CD4-positive, alpha-beta T cell treated with Interleukin-21 for 1 hour (primary cell): ENCODE results near the gene PRPF8.
"Not testable (repeated sequence)": the region's sequence is repeated elsewhere in the genome, so short reads cannot be mapped to it uniquely, and the experiment has no call there.

Experiments used
- DNase-seq: peaks from one replicate; pipeline ENCODE4 v3.0.0-alpha.2; 2020

The PRPF8 gene

DNA sequence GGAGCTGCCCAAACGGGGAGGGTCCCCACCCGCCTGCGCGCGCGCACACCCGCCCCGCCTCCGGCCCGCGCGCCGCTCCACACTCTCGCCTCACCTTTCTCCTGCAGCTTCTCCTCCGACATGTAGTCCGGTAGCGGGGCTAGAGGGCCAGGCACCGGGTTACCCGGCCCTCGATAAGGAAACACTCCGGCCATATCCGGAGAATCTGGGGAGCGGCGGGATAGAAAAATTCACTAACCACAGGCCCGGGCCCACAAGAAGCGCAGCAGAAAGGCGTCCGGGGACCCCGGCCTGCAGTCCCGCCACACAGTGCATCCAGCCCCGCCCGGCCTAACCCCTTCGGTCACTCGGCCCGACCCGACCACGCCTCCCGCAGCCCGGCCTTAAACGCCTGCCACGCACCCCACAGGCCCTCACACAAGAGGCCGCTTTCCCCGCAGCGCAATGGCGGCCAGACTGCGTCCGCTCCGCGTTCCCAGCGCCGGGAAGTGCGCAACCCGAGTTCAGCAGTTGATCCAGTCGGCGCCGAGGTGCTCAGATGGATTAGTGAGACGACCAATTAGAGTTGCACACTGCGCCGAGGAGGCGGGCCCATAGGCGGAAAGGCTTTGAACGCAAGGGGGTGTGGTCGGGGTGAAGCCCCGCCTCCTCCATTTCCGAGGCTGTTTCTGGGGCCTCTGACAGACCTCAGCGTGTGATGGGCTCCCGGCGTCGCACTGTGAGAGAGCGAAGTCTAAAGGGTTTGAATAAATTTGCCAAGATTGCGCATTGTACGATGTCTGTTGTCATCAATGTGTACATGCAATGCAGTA lies at the start of gene PRPF8:
Gene PRPF8, minus strand, starts transcription at position 490 of the 812 bp plus-strand sequence. Its CDS starts 296 bp downstream, at position 194.
- peak; percentile 99 for DNase-seq

DNA sequence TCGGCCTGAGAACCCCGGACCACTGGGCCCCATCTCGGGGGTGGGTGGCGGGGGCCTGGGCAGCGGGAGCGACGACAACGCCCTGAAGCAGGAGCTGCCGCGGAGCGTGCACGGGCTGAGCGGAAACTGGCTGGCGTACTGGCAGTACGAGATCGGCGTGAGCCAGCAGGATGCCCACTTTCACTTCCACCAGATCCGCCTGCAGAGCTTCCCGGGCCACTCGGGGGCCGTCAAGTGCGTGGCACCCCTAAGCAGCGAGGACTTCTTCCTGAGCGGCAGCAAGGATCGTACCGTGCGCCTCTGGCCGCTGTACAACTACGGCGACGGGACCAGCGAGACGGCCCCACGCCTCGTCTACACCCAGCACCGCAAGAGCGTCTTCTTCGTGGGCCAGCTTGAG lies 49.1 kb upstream of the PRPF8 start:
- no peak for DNase-seq

DNA sequence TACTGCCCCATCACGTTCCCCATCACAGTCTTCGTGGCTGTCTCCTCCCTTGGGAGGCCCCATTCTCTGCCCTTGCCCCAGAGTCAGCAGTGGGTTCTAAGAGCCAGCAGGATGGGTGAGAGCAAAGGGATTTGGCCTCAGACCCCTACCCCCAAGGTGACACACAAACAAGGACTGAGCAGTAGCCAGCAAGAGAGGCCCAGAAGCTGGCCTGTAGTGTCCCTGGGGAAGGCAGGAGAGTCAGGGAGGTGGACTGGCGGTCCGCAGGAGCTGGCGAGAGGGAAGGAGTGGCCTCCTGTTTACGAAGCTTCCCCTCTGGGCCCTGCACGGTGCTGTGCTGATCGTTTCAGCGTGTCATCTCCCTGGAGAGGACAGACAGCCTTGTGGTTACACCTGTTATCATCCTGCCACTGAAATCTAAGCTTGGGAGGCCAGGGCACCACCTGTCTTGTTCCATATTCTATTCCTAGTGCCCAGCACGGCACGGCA lies 48.2 kb upstream of the PRPF8 start:
- DNase-seq, result no peak

DNA sequence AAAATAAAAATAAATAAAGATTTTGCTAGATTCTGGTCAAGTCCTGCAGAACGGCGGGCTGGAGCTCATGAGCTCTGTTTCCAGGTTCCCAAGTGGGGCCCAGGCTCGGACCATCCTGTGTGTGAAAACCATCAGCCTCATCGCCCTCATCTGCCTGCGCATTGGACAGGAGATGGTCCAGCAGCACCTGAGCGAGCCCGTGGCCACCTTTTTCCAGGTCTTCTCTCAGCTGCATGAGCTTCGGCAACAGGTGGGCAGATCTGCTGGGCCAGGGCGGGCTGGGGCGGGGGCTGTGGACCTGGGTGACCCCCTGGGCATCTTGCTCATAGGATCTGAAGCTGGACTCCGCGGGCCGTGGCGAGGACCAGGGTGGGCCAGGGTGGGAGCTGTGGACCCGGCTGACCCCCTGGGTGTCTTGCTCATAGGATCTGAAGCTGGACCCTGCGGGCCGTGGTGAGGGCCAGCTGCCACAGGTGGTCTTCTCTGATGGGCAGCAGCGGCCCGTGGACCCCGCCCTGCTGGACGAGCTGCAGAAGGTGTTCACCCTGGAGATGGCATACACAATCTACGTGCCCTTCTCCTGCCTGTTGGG lies 47.7 kb upstream of the PRPF8 start:
- no peak for DNase-seq

DNA sequence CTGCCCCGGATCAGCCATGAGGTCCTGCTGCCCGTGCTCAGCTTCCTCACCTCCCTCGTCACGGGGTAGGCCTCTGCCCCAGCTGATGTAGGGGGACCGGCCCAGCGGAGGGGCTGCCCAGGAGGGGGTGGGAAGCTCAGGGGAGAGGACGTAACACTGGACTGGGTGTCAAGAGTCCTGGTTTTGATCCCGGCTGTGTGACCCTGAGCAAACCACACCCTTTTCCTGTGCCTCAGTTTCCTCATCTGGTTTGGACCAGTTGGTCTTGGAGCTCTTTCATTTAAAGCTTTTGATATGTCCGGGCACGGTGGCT lies 46.5 kb upstream of the PRPF8 start:
- DNase-seq, result no peak

DNA sequence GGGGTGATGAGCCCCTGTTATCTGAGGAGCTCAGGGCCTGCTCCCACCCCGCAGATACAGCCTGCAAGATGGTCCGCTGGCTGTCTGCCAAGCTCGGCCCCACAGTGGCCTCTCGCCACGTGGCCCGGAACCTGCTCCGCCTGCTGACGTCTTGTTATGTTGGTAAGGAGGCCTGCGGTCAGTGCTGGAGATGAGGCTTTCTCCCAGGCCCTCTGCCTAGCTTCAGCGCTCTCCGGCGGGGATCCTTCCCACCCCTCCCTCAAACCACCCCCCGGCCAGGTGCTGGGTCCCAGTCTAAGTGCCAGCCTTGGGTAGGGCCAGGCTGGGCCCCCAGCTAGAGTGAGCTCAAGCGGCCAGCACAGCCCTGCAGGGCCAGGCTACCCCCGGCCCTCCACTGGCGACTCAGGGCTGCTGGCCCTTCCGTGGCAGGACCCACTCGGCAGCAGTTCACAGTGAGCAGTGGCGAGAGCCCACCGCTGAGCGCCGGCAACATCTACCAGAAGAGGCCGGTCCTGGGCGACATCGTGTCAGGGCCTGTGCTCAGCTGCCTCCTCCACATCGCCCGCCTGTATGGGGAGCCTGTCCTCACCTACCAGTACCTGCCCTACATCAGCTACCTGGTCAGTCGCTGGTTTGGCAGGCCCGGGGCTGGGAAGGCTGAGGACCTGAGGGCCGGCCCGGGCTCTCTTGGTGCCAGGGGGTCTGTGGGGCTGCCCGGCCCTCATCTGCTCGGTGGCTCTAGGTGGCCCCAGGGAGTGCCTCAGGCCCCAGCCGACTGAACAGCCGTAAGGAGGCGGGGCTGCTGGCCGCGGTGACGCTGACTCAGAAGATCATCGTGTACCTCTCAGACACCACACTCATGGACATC lies 45.9 kb upstream of the PRPF8 start:
- DNase-seq, result no peak

DNA sequence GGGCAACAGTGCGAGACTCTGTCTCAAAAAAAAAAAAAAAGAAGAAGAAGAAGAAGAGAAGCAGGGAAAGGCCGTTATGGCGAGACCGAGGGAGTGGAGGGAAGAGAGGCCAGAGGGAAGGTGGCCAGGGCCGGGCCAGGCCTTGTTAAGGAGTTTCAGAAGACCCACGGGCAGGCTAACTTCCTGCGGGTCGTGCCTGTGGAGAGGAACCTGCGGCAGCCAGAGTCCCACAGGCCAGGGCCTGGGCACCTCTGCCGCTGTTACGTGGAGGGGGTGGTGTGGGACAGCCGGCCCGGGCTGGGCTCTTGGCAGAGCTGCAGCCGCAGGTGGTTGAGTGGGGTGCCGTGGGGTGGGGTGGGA lies 45.3 kb upstream of the PRPF8 start:
- no peak for DNase-seq

DNA sequence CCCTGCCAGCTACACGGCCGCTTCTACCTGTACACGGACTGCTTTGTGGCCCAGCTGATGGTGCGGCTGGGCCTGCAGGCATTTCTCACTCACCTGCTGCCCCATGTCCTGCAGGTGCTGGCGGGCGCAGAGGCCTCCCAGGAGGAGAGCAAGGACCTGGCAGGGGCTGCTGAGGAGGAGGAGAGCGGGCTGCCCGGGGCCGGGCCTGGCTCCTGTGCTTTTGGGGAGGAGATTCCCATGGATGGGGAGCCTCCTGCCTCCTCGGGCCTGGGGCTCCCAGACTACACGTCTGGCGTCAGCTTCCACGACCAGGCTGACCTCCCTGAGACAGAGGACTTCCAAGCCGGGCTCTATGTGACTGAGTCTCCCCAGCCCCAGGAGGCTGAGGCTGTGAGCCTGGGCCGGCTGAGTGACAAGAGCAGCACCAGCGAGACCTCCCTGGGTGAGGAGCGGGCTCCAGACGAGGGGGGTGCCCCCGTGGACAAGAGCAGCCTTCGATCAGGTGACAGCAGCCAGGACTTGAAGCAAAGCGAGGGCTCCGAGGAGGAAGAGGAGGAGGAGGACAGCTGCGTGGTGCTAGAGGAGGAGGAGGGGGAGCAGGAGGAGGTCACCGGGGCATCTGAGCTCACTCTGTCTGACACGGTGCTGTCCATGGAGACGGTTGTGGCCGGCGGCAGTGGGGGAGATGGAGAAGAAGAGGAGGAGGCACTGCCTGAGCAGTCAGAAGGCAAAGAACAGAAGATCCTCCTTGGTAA lies 43.4 kb upstream of the PRPF8 start:
- no peak for DNase-seq

DNA sequence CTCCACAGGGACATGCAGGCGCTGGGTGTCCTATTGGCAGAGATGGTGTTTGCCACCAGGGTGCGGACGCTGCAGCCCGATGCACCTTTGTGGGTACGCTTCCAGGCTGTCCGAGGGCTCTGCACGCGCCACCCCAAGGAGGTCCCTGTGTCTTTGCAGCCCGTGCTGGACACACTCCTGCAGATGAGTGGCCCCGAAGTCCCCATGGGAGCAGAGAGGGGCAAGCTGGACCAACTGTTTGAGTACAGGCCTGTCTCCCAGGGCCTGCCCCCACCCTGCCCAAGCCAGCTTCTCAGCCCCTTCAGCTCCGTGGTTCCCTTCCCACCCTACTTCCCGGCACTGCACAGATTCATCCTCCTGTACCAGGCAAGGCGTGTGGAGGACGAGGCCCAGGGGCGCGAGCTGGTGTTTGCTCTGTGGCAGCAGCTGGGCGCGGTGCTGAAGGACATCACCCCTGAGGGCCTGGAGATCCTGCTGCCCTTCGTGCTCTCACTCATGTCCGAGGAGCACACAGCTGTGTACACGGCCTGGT lies 42.7 kb upstream of the PRPF8 start:
- DNase-seq, result no peak

DNA sequence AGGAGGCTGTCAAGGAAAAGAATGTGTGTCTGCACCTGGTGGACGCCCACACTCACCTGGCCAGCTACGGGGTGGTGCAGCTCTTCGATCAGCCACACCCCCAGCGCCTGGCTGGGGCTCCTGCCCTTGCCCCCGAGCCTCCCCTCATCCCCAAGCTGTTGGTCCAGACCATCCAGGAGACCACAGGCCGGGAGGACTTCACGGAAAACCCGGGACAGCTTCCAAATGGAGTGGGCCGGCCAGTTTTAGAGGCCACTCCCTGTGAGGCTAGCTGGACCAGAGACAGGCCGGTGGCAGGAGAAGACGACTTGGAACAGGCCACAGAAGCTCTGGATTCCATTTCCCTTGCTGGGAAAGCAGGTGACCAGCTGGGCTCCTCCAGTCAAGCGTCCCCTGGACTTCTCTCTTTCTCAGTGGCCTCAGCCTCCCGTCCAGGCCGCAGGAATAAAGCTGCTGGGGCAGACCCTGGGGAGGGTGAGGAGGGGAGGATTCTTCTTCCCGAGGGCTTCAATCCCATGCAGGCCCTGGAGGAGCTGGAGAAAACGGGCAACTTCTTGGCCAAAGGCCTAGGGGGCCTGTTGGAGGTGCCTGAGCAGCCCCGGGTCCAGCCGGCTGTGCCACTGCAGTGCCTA lies 42.1 kb upstream of the PRPF8 start:
- DNase-seq, result no peak

DNA sequence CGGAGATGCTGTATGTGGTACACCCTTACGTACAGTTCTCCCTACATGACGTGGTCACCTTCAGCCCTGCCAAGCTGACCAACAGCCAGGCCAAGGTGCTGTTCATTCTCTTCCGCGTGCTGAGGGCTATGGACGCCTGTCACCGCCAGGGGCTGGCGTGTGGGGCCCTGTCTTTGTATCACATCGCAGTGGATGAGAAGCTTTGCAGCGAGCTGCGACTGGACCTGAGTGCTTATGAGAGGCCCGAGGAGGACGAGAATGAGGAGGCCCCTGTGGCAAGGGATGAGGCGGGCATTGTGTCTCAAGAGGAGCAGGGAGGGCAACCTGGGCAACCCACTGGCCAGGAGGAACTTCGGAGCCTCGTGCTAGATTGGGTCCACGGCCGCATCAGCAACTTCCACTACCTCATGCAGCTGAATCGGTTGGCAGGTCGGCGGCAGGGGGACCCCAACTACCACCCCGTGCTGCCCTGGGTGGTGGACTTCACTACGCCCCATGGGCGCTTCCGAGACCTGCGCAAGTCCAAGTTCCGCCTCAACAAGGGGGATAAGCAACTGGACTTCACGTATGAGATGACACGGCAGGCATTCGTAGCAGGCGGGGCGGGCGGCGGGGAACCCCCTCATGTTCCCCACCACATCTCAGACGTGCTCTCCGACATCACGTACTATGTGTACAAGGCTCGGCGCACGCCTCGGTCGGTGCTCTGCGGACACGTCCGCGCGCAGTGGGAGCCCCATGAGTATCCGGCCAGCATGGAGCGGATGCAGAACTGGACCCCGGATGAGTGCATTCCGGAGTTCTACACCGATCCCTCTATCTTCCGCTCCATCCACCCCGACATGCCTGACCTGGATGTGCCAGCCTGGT lies 41.2 kb upstream of the PRPF8 start:
- DNase-seq, result no peak

DNA sequence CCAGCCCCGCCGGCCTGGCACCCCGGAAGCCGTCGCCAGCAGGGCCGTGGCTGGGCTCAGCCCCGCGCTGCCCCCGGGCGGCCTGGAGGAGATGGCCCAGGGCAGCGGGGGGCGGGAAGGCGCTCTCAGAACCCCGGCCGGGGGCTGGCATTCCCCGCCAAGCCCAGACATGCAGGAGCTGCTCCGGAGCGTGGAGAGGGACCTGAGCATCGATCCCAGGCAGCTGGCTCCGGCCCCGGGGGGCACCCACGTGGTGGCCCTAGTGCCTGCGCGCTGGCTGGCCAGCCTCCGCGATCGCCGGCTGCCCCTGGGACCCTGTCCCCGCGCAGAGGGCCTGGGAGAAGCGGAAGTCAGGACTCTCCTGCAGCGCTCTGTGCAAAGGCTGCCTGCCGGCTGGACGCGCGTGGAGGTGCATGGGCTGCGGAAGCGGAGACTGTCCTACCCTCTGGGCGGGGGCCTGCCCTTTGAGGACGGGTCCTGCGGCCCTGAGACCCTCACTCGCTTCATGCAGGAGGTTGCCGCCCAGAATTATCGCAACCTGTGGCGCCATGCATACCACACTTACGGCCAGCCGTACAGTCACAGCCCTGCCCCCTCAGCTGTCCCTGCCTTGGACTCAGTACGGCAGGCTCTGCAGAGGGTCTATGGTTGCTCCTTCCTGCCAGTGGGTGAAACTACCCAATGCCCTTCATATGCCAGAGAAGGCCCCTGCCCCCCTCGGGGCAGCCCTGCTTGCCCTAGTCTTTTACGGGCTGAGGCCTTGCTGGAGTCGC lies 40.4 kb upstream of the PRPF8 start:
- DNase-seq, result no peak

DNA sequence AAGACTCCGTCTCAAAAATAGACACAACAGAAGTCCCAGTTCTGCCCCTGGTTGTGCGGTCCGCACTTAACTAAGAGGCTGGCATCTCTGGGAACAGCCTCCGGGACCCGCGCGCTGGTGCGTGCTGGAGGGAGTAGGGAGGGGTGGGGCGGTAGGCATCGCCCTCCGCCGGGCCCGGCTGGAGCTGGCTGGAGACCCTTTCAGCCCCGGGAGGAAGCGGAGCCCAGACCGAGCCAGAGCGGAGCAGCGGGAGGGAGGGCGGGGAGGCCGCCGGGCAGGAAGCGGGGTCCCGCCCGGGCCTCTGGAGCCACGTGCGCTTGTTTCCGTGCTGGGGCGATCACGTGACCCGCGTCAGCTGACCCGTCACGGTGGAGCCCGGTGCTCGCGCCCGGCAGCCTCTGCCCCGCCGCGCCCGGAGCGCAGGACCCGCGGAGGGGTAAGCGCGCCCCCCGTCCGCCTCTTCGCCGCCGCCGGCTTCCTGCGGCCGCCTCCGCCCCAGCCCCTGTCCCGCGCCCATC lies 39.7 kb upstream of the PRPF8 start, which contains the start of gene WDR81:
Gene WDR81, plus strand, starts transcription at position 354 of the 518 bp plus-strand sequence. CDS start 256 bp downstream, outside the sequence.
- DNase-seq, result peak; percentile 85

DNA sequence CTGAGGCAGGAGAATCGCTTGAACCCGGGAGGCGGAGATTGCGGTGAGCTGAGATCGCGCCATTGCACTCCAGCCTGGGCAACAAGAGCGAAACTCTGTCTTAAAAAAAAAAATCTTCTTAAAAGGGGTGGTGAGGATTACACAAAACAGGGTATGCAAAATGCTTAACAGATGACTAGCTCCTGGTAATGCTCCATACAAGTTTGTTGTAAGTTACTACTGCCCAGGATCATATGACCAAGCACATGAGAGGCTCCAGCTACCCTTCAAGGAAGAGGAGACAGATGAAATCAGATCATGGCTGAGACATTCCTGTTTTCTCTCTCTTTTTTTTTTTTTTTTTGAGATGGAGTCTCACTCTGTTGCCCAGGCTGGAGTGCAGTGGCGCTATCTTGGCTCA lies 37.4 kb upstream of the PRPF8 start:
- not testable (repeated sequence) for DNase-seq

DNA sequence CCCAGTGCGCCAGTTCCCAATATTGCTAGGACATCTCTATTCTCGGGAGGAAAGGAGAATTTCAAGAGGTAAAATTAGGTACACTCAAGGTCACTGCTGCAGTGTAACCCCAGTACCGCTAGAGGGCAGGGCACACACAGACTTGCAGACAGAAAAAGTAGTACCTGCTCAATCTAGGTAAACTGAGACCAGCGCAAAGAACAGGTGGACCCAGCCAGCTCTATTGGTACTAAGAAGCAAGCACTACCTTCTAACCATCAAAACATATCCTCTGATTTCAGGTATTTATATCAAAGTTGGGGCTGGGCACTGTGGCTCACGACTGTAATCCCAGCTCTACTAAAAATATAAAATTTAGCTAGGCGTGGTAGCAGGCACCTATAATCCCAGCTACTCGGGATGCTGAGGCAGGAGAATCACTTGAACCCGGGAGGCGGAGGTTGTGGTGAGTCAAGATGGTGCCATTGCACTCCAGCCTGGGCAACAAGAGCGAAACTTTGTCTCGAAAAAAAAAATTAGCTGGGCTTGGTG lies 36.3 kb upstream of the PRPF8 start:
- peak; percentile 75 for DNase-seq

DNA sequence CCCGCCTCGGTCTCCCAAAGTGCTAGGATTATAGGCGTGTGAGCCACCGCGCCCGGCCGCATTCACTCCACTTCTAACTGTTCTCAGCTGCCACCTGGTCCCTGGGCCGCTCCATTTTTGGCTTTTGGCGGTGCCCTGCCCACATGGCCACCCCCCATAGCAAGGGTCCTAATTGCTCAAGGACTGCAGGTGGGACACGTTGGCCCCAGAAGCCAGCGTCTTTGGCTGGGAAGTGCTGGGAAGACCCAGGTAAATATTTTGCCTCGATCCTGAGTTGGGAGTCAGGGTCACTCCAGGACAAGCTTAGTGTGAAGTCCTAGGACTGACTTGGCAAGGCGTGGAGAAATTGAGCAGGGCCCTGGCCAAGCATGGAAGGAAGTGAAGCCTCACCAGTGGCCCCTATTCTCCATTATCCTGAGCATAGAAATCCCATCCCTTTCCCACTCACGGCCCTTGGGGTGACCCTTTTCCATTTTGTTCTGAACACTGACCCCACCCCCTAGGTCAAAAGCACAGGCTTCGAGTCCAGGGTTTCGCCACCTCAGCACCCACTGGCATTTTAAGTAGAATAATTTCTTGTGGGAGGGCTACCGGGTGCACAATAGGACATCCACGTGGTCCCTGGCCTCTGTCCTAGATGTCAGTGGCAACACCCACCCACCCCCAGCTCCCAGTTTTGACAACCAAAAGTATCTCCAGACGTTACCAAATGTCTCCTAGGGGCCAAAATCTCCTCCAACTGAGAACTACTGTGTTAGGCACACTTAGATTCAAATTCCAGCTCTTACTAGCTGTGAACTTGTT lies 33.9 kb upstream of the PRPF8 start:
- DNase-seq, result no peak

DNA sequence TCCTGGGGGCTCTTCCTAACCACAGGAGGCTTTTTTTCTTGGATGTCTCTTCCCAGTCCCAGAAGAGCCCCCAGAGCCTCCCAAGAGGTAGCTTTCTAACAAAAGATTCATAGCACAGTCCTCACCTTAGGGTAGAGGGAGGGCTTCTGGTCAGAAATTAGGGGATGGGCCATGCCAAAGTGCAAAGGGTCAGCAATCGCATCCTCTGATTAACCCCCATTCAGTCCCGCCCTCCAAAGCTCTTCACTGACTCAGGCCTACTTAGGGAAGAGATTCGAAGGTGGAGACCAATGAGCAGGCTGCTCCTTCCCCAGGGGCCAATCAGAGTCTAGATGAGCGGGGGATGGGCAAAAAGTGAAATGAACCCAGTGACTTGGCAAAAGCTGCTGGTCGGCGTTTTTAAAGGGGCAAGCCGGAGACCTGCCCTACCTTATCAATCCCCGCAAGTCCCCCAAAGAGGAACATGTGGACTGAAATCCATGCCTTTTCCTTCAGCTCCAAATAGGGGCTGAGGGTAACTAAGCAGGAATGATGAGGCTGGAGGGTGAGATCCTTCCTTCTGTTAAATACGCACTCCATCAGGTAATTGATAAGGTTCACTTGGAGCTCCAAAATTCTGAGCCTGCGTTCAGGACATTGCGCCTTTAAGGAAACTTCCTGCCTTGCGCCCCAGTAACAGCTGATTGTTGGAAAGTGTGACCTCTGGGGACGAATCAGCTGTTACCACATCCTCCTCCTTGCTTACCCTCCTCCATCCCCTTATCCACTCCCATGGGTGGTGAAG lies 32.4 kb upstream of the PRPF8 start:
- DNase-seq, result peak; percentile 91
